GM21619 (cell line): ENCODE results near the gene CDKAL1.
"Not testable (repeated sequence)": the region's sequence is repeated elsewhere in the genome, so short reads cannot be mapped to it uniquely, and the experiment has no call there.

Source experiments
- ATAC-seq: cut with Tn5 transposase; IDR thresholded peaks from one replicate; pipeline ENCODE4 v1.9.1; 2021; ENCODE audit not compliant: unreplicated experiment

The CDKAL1 gene

DNA sequence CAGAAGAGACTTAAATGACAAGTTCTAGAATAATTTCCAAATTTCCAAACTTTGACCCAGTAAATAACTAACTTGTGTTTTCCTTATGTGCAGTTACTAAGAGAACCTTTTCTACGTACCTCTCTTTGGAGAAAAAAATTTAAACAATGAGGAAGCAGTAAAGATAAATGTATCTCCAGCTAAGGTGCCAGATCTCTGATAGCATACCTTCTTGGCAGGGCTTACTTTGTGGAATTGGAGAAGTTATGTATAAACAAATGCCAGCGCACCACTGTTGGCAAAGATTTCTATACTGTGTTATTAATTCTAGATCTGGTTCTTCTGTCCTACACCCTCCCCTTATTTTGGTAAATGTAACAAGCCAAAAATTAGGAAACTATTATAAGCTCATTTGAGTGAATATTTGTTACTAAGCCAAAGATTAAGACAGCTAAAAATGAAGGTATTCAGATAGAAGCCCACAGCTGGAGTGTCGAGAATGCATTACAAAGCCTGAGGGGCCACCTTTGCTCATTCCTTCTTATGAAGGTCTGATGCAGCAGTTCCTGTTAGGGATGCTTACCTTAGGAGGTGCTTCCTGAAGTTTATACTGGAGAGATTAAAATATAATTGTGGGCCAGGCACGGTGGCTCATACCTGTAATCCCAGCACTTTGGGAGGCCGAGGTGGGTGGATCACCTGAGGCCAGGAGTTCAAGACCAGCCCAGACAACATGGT is 686.2 kb downstream of the CDKAL1 start:
- ATAC-seq, result no peak

- ATAC-seq, result no peak
Observed at GRCh38 chr6:21222656-21223055, 688.4 kb downstream of the CDKAL1 start.

DNA sequence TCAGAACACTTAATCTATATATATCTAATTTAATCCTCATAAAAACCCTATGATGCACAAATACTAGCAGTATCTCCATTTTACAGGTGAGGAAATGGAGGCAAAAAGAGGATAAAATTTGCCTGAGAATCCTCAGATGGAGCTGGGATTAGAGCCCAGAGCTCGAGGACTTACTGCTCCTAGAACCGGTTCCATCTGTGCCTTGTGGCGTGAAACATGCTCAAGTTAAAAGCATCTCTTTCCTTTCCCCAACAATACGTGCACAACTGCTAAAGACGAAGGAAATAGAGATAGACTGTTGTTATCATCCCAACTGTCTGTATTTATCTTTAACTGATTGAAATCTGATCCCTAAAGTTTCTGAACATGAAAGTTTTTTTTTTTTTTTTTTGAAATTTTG is 691.7 kb downstream of the CDKAL1 start:
- ATAC-seq, result no peak

- no peak for ATAC-seq
Observed at GRCh38 chr6:21227486-21227885, 693.2 kb downstream of the CDKAL1 start.

GRCh38 chr6:21228411-21228810 is 694.2 kb downstream of the CDKAL1 start:
- no peak for ATAC-seq

DNA sequence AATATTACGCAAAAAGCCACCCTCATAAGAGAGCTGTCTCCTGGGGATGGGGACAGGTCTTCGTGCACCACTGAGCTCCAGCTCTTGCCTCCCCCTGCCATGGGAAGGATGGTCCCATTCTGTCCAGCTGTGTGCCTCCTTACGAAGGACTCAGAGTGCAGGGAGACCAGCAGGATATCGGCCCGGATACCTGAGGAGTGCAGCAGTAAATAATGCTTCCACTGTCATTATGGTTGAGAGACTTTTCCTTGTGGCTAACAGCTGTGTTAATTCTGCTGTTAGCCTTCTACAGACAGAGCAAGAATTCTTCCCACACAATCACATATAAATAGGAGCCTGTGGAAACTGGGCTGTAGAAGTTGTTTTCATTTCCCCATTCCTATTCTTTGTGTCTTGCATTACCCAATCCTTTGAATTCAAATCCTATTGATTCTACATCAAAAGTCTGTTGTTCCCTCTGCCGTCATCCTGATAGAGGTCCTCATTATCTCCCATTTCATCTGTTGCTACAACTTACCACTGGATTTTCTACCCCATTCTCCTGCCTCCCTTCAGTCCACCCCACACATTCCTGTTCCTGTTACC is 694.7 kb downstream of the CDKAL1 start:
- ATAC-seq, result no peak

- ATAC-seq, result no peak
Observed at GRCh38 chr6:21230536-21230935, 696.3 kb downstream of the CDKAL1 start.

- no peak for ATAC-seq
Observed at GRCh38 chr6:21235162-21235561, 700.9 kb downstream of the CDKAL1 start.

- no peak for ATAC-seq
Observed at GRCh38 chr6:21238208-21238607, 704.0 kb downstream of the CDKAL1 start.

GRCh38 chr6:21240709-21241108 is 706.5 kb downstream of the CDKAL1 start:
- no peak for ATAC-seq

GRCh38 chr6:21241231-21242130 is 707.2 kb downstream of the CDKAL1 start:
- ATAC-seq, result no peak

DNA sequence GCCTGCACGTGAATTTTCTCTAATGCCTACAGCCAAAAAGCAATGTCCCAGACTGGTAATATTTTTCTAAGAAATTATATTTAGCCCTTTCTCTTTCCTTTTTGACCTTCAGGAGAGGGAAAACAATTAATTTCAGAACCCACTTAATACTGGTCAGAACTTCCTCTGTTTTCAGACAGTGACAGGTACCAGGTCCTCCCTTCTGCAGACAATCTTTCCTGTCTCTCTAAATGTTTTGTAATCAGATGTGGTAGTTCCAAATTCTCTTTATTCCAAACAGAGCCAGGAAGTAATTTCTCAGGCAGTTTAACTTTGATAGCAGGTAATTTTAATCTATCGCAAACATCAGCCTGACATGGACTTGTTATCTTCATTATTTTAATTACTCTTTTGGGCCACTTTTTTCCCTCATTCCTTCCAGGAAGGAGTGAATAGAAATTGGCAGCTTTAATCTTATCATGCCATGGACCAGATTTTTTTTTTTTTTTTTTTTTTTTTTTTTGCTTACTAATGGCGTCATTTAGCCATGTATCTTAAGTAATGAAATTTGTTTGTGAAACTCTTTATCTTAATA is 710.7 kb downstream of the CDKAL1 start:
- no peak for ATAC-seq

- ATAC-seq, result no peak
Observed at GRCh38 chr6:21245488-21245887, 711.2 kb downstream of the CDKAL1 start.

- no peak for ATAC-seq
Observed at GRCh38 chr6:21246075-21246474, 711.8 kb downstream of the CDKAL1 start.

GRCh38 chr6:21254460-21254859 is 720.2 kb downstream of the CDKAL1 start:
- ATAC-seq, result not testable (repeated sequence)

- no peak for ATAC-seq
Observed at GRCh38 chr6:21256197-21256596, 721.9 kb downstream of the CDKAL1 start.

DNA sequence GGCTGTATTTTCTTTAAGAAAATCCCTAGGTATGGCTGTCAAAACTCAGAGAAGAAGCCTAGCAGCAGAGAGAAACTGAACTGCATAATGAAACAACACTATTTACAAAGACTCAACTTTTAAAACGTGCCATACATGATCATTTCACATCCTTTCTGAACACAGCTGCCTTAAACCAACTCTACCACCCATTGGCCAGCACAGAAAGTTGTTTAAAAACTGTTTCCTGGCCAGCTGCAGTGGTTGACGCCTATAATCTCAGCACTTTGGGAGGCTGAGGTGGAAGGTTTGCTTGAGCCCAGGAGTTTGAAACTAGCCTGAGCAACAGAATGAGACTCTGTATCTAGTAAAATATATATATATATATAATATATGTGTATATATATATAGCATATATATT is 722.9 kb downstream of the CDKAL1 start:
- no peak for ATAC-seq

DNA sequence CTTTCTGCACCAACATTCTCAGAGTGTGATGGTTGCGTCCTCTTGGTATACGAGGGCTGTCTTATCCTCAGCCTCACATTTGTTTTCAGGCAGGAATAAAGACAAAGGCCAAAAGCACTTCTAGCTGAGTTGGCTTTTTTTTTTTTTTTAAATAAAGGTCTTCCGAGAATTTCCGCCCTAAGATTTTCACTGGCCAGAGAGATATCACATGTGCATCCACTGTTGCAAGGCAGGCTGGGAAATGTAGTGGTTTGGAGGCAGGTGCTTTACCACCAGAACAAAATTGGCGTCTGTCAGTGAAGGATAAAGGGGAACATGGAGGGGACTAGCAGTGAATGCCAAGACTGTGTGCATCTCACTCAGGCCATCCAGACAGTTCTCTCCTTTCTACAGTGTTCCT is 724.4 kb downstream of the CDKAL1 start:
- ATAC-seq, result no peak

DNA sequence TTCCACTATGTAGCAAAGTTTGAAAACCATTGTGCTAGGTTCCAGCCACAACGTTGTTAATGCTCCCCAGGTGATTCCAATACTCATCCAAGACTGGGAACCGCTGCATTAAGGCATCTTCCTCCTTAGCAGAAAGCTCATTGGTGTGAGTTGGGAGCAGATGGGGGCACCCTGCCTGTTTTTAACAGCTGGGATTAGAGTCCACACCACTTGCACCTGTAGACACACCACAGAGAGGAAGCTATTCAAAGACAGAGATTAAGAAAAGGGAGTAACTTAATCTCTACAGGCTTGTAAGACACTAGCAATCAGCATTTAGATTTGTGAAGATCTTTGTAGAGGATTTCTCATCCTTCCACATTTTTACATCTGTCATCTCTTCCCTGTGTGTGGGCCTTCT is 725.4 kb downstream of the CDKAL1 start:
- ATAC-seq, result no peak

DNA sequence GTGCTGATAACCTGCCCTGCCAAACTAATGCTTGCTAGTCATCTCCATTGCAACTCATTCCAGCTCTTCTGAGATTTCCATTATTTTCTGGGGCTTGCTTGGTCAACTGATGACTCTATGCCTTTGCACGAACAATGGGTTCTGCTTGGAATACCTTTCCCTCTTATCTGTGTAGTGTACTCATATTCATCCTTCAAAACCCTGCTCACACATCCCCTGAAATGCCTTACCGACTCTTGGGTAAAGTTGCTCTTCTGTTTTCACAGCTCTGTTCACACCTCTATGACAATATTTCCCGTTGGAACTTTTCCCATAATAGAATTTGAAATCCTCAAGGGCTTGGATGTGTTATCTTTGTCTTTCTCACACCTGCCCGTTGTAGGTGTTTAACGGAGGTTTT is 728.2 kb downstream of the CDKAL1 start:
- ATAC-seq, result no peak

GRCh38 chr6:21263531-21264287 is 729.5 kb downstream of the CDKAL1 start:
- ATAC-seq, result no peak
